GM12874 (cell line): ENCODE data around the gene S100A10.

Experiments used
- TF ChIP-seq, protein P1 (sequence below): IDR thresholded peaks from 2 replicates; pipeline ENCODE4 v1.5.1; 2011; ENCODE audit warnings: low read depth, mild to moderate bottlenecking, control low read depth, low read length, moderate library complexity; ENCODE audit not compliant: insufficient read depth

S100A10 gene

DNA sequence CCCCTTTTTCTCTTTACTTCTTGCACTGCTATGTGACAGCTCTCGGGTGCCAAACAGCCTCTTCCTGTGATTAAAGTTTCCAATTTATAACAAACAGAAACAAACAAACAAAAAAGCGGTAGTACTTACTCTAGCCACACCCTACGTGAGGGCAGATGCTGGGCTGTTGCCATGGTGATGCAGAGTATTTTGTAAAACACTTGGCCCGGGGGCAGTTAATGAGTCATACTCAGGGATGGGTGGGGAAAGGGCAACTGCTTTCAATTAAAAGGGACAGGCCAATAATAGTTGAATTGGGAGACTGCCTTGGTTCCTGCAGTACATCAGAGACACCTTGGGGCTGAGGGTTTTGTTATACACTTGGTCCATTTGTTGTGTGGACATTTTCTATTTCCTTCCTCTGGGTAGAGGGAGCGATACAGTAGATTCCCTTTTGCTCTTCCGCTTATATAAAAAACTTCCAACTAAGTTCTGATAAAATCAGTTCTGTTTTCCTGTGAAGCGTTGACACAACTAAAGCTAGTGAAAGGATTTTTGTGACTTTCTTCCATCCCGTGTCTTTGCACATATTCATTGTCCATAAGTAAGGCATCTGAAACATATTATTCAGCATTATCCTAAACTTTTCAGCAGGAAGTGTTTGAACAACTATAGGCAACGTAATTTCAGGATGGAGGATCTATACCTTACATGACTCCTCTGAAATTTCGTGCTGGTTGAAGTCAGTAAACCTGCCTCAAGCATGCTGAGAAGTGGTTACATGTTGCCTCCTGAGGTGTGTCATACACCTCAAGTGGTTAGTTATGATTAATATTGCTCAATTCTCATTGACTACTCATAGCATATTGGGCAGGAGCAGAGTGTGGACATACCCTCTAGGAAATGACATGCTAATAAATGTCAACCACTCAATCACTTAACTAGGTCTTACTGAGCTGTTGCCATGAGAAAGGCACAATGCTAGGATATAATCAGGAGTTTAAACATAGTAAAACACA lies 47.6 kb downstream of the S100A10 start:
- TF ChIP-seq, protein P1, sequence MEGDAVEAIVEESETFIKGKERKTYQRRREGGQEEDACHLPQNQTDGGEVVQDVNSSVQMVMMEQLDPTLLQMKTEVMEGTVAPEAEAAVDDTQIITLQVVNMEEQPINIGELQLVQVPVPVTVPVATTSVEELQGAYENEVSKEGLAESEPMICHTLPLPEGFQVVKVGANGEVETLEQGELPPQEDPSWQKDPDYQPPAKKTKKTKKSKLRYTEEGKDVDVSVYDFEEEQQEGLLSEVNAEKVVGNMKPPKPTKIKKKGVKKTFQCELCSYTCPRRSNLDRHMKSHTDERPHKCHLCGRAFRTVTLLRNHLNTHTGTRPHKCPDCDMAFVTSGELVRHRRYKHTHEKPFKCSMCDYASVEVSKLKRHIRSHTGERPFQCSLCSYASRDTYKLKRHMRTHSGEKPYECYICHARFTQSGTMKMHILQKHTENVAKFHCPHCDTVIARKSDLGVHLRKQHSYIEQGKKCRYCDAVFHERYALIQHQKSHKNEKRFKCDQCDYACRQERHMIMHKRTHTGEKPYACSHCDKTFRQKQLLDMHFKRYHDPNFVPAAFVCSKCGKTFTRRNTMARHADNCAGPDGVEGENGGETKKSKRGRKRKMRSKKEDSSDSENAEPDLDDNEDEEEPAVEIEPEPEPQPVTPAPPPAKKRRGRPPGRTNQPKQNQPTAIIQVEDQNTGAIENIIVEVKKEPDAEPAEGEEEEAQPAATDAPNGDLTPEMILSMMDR: no peak

- TF ChIP-seq, protein P1: no peak
Measured at GRCh38 chr1:151944857-151945575, 48.6 kb downstream of the S100A10 start.

- TF ChIP-seq, protein P1: no peak
Measured at GRCh38 chr1:151944126-151944856, 49.4 kb downstream of the S100A10 start.

GRCh38 chr1:151943591-151943990 lies 50.1 kb downstream of the S100A10 start:
- TF ChIP-seq, protein P1: no peak

DNA sequence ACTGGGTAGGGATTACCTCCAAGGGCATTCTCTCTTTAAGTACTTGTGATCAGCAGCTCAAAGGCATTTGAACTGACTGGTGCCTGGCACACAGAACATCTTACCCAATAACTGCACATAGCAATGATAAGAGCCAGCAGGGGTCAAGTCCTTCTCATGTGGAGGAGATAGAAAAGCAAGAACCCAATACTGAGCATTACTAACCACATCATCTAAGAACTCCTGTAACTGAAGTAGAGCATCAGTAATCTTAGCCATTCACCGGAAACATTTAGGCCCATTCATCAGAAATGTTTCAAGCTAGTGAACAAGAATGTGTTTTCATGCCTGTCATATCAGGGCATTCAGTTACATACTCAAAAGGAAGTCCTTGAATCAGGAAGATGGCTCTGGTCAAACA lies 50.8 kb downstream of the S100A10 start:
- TF ChIP-seq, protein P1: no peak

GRCh38 chr1:151940541-151940940 lies 53.1 kb downstream of the S100A10 start:
- TF ChIP-seq, protein P1: no peak

DNA sequence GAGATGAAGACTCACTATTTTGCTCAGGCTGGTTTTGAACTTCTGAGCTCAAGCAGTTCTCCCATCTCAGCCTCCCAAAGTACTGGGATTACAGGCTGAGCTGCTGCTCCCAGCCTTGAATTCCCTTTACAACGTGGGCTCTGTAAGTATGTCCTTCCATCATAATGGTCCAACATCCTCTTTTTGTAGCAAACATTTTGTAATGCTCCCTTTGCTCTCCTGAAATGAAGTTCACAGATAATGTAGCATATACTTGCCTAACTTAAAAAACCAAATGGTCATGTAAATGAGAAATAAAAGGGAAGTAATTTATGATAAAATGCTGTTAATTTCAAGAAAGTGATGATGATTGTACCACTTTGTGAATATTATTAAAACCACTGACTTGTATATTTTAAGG lies 53.9 kb downstream of the S100A10 start:
- TF ChIP-seq, protein P1: no peak
